ENCODE data around the gene PDE4D. TPM values are rescaled to one million over a fixed set of nuclear protein-coding genes. Genes with fewer than 3 reads are reported as not detected.

Gene PDE4D
- total RNA-seq, 1 experiment from 2014 or later = 2.1 TPM

DNA sequence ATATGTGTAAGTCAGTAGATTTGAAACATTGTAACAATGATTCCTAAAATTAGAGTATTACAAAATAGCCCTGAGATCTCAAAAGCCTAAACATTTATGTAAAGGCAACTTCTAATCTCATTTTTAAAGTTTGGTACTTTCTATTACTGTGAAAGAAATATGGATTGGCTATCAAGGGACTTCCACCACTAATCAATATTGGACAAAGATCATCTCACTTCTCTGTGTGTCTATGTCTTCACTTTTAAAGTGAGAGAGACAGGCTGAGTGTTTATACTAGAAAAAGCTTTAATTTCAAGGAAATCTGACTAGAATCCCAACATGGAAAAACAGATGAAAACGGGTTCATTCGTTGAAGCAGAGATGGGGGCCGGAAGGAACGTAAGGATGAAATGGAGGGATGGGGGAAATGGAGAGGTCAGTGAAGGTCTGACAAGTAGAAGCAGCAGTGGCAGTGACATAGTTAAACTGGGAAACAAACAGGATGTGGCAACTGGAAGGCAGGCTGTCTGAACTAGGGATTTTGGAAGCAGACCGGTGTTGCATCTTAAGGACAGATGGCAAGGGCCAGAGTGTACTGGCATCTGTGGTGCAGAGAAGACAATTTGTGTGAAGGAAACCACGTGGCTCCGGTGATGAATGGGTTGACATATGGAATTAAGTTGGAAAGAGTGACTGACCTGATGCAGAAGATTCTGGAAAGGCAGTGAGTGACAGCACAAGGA lies 60.8 kb downstream of the PDE4D start:
- no peak overlapping the region for H3T11ph ChIP-seq (ENCODE audit: low read length)
- H3K23ac ChIP-seq (ENCODE audit: insufficient read length, low read depth, low read length) = no peak overlapping the region
- no peak overlapping the region for H2BK20ac ChIP-seq (ENCODE audit: low read depth, low read length, poor library complexity, severe bottlenecking)
- H3K4ac ChIP-seq (ENCODE audit: low read depth, low read length) = no peak overlapping the region
- H2AK5ac ChIP-seq (ENCODE audit: insufficient read length, low read length) = no peak overlapping the region
- no peak overlapping the region for H2BK15ac ChIP-seq (ENCODE audit: low read depth, low read length)
- Mint-ChIP-seq H3K36me3 (ENCODE audit: insufficient read depth in 1 of 3, low read depth in 3 of 3) (no peaks in the 10 kb centered on the region), H3K27ac (peak overlapping the region in 1 of 3 experiments; percentile 4; a peak in 1 of 7 replicates), H3K4me3 (no peak overlapping the region), H3K9me3 (no peaks in the 10 kb centered on the region), H3K27me3 (ENCODE audit: low read depth) (no peaks in the 10 kb centered on the region), H3K4me1 (peaks cover 14 to 25% of the 10 kb centered on the region in 2 experiments)
- H4K20me1 ChIP-seq (ENCODE audit: control insufficient read depth, insufficient read depth, insufficient read length) = no peaks in the 10 kb centered on the region
- H3K14ac ChIP-seq (ENCODE audit: insufficient read depth, low read length) = no peak overlapping the region
- H3K18ac ChIP-seq (ENCODE audit: insufficient read length, low read depth, low read length) = no peak overlapping the region
- no CpG with 5 or more reads among the region's 7 CpGs for WGBS (ENCODE audit: extremely low coverage, insufficient read length, low lambda C conversion rate)
- H4K91ac ChIP-seq (ENCODE audit: insufficient read length, low read depth, low read length) = no peak overlapping the region
- H3K79me2 ChIP-seq (ENCODE audit: insufficient read depth, low read length) = no peaks in the 10 kb centered on the region
- TF ChIP-seq CTCF (conservative IDR thresholded peaks at IDR 0.05) = no peak
- H2BK120ac ChIP-seq (ENCODE audit: low read depth, low read length, poor library complexity, severe bottlenecking) = no peak overlapping the region
- H3K9ac ChIP-seq (ENCODE audit: extremely low read depth, insufficient read length, low read length) = no peak overlapping the region
- H3K79me1 ChIP-seq (ENCODE audit: insufficient read depth, low read depth, low read length, poor library complexity, severe bottlenecking) = no peaks in the 10 kb centered on the region
- no peak overlapping the region for H4K5ac ChIP-seq (ENCODE audit: insufficient read length, low read depth, low read length)
- no peak overlapping the region for H3K4me2 ChIP-seq (ENCODE audit: insufficient read depth, insufficient read length, low read length)
- H3K4me1 ChIP-seq (ENCODE audit: insufficient read depth, low read length) = no peaks in the 10 kb centered on the region
- H4K8ac ChIP-seq (replicated peaks; ENCODE audit: insufficient read length, low read depth, low read length) = no peak overlapping the region
- no peak overlapping the region for H2BK12ac ChIP-seq (ENCODE audit: insufficient read length, low read depth, low read length)
- no peak overlapping the region for H2BK5ac ChIP-seq (ENCODE audit: insufficient read length, low read length)
- H3K9me3 ChIP-seq (ENCODE audit: control insufficient read depth, low read depth, low read length) = no peaks in the 10 kb centered on the region
- no peak for DNase-seq
- H3K27me3 ChIP-seq (ENCODE audit: insufficient read depth, low read length) = no peaks in the 10 kb centered on the region
- H3K56ac ChIP-seq (ENCODE audit: insufficient read length, low read depth, low read length) = no peak overlapping the region
- H3K23me2 ChIP-seq (ENCODE audit: insufficient read length, low read depth, low read length, poor library complexity, severe bottlenecking) = no peaks in the 10 kb centered on the region
- no peak overlapping the region for H3K27ac ChIP-seq (ENCODE audit: insufficient read length, low read depth, low read length)
- H2AFZ ChIP-seq (ENCODE audit: low read length) = no peak overlapping the region
